GM20431 (cell line): ENCODE measurements around the gene DTYMK.

ENCODE experiments used
- in situ Hi-C: fragments of 300-500 bp; cut with MseI, MboI; formaldehyde crosslinking; loops from one replicate; pipeline ENCODE4 v1.15.0; 2020; ENCODE audit warnings: low sequenced_read_pairs; ENCODE audit not compliant: unreplicated experiment

Gene DTYMK

DNA sequence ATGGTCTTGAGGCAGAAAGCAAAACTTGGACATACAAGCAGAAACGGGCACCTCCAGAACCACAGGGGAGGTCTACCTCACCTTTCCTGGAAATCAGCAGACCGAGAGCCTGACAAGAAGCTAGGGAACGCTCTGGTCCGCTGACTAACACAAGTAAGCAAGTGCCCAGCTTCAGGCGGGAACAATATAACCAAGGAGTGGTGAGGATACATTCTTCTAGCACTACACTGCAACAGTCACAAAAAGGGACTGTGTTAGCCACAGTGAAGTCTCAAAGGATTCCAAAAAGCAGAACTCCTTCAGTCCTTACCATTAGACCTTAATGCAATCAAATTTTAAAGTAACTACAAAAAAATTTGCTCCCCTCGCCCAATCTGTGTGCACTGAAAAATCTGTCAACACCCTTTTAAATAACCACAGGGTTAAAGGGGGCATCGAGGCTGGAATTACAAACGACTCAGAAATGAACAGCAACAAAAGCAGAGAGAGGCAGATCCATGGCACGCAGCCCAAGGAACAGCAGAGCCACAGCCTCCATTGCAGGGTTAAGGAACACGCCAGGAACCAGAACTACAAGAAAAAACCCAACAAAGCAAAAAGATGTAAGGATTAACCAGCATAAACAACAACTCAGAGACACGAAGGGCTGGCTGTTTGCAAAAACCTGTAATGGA lies 56.7 kb downstream of the DTYMK start:
- in situ Hi-C loops = no loop called here

DNA sequence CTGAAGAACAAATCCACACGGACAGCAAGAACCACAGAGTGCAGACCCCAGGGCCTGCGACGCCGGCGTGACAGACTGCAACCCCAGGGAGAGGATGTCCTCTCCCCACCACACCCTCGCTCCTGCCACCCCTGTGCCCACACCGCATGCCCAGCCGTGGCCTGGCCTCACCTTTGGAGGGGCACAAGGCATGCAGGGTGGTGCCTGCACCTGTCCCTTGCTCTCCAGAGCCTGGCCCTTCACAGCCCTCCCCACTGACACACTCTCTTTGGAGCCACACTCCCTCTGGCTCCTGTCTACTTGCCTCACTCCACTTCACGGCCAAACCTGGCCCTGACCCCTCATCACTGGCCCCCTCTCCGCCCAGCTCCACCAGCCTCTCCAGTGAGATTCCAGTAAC lies 58.9 kb downstream of the DTYMK start:
- in situ Hi-C loops = no loop called here
